ENCODE measurements around the gene MTUS2.

Gene MTUS2

GRCh38 chr13:29451976-29452375, 631.8 kb downstream of the MTUS2 start:
- TF ChIP-seq FOXM1 (IDR thresholded peaks at IDR 0.05; ENCODE audit: borderline replicate concordance) = no peak
- TF ChIP-seq FOXK2 (IDR thresholded peaks at IDR 0.05) = no peak
- TF ChIP-seq BHLHE40 (IDR thresholded peaks at IDR 0.05; ENCODE audit: borderline replicate concordance) = no peak
- TF ChIP-seq CTBP1 (IDR thresholded peaks at IDR 0.05; ENCODE audit: borderline replicate concordance) = no peak
- TF ChIP-seq ELF4 (IDR thresholded peaks at IDR 0.05) = no peak
- POLR2A ChIA-PET = no interaction called here
- no peak for DNase-seq (ENCODE audit: extremely low spot score)
- CTCF ChIA-PET = no interaction called here

DNA sequence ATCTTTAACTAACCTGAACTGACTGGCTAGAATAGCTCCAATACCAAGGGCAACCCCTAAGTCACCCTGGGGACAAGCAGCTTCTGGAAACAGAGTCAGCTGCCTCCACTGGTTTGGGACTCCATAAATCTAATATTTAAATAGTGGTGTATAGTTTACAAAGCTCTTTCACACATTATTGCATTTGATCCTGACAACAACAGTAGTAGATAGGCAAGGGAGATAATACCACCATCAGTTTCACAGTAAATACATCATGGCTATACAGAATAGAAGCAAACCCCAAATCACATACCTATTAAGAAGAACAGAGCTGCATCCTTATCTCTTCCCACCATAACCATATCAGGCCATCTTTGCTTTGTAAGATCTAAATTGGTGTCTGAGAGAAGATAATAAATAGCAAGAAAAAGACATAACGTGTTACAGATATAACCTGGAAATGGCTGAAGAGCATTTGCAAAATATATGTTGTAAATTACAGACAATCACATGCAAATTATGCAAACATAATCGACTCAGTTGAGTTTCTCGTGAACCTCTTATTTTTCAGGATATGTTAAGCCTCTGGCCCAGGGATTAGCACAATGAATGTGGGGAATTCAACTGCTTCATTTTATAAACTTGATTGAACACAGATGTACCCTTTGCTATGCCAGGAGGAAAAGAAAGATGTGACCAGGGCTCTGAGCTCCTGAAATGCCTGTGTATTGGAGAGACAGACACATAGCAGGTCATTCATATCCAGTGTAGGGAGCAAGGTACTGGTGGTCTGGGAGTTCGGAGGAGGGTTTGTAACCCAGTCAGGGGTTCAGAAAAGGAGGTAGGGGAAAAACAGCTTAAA, 632.9 kb downstream of the MTUS2 start:
- POLR2A ChIA-PET = no interaction called here
- DNase-seq (ENCODE audit: extremely low spot score) = no peak
- CTCF ChIA-PET = interaction anchor here (1.1 kb wide), 1 partner anchor 19 kb away, joined by 3 read pairs; no protein-coding TSS in a partner anchor
- TF ChIP-seq SP1 (IDR thresholded peaks at IDR 0.05) (no peak), ARNT (IDR thresholded peaks at IDR 0.05) (no peak), SUZ12 (IDR thresholded peaks at IDR 0.05) (no peak), BHLHE40 (IDR thresholded peaks at IDR 0.05; ENCODE audit: borderline replicate concordance) (no peak)

DNA sequence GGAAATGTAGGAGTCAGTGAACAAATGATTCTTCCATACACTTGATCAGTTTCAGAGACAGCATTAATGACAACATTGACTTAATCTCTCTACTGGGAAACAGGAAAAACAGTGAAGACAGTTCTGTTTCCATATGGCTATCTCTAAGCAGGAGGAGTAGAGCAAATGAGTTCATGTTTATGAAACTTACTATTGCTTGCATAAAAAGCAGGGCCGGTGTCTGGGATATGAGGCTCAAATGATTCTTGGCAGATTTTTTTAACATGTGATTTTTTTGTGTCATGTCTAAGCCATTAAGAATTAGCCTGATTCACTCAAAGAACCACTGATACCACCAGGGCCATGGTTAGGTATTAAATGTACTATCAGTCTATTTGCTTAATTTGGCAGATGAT, 633.5 kb downstream of the MTUS2 start:
- ChIA-PET CTCF (no interaction called here), POLR2A (no interaction called here)
- no peak for DNase-seq (ENCODE audit: extremely low spot score)
- TF ChIP-seq NFRKB (IDR thresholded peaks at IDR 0.05) (no peak), PKNOX1 (IDR thresholded peaks at IDR 0.05) (no peak), FOXA1 (IDR thresholded peaks at IDR 0.05) (no peak), FOXM1 (IDR thresholded peaks at IDR 0.05; ENCODE audit: borderline replicate concordance) (no peak), HDGF (IDR thresholded peaks at IDR 0.05; ENCODE audit: borderline replicate concordance) (no peak), LEF1 (IDR thresholded peaks at IDR 0.05; ENCODE audit: borderline replicate concordance) (no peak), BHLHE40 (IDR thresholded peaks at IDR 0.05; ENCODE audit: borderline replicate concordance) (no peak), ELF4 (IDR thresholded peaks at IDR 0.05) (no peak), FOXK2 (IDR thresholded peaks at IDR 0.05) (no peak), ZNF384 (IDR thresholded peaks at IDR 0.05) (no peak), SUZ12 (IDR thresholded peaks at IDR 0.05) (no peak), CTBP1 (IDR thresholded peaks at IDR 0.05; ENCODE audit: borderline replicate concordance) (no peak), L3MBTL2 (conservative IDR thresholded peaks at IDR 0.05) (no peak), ARNT (IDR thresholded peaks at IDR 0.05) (no peak), TARDBP (IDR thresholded peaks at IDR 0.05) (no peak), SP1 (IDR thresholded peaks at IDR 0.05) (no peak)

DNA sequence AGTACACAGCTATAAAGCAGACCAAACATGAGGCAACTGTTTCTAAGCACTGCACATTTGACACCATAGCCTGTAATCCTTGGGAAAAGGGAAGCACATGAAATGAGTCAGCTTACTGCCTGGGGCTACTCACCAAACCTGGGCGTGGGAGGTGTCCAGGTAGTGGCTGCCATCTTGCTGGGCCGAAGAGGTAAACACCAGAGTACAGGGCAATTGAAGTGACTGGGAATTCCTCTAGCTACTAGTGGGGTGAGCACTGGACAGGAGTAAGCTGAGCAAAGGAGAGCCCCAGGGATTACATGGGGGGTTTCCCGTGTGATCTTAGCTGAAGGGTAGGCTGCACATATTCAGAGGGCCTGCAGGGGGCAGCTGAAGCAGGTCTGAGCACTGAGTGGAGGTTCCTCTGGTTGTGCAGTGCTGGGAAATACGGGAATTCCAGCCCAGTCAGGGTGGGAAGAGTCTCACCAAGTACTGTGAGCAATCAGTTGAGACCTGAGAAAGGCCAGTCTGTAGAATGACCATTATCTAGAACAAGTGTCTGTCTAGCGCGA, 634.9 kb downstream of the MTUS2 start:
- ChIA-PET CTCF (interaction anchor here (1.2 kb wide), 1 partner anchor 12 kb away, joined by 3 read pairs; no protein-coding TSS in a partner anchor), POLR2A (interaction anchor here (1.3 kb wide), 1 partner anchor 12 kb away, joined by 4 read pairs; no protein-coding TSS in a partner anchor)
- DNase-seq (ENCODE audit: extremely low spot score) = peak; percentile 58
- TF ChIP-seq NFRKB (IDR thresholded peaks at IDR 0.05) (no peak), TARDBP (IDR thresholded peaks at IDR 0.05) (no peak), FOXA1 (IDR thresholded peaks at IDR 0.05) (no peak), LEF1 (IDR thresholded peaks at IDR 0.05; ENCODE audit: borderline replicate concordance) (no peak), SP1 (IDR thresholded peaks at IDR 0.05) (no peak), CTBP1 (IDR thresholded peaks at IDR 0.05; ENCODE audit: borderline replicate concordance) (no peak), ARNT (IDR thresholded peaks at IDR 0.05) (no peak), PKNOX1 (IDR thresholded peaks at IDR 0.05) (no peak), HDGF (IDR thresholded peaks at IDR 0.05; ENCODE audit: borderline replicate concordance) (no peak), ZNF384 (IDR thresholded peaks at IDR 0.05) (no peak), L3MBTL2 (conservative IDR thresholded peaks at IDR 0.05) (no peak), FOXK2 (IDR thresholded peaks at IDR 0.05) (no peak), SUZ12 (IDR thresholded peaks at IDR 0.05) (no peak), FOXM1 (IDR thresholded peaks at IDR 0.05; ENCODE audit: borderline replicate concordance) (no peak)

GRCh38 chr13:29456419-29456818, 636.3 kb downstream of the MTUS2 start:
- no peak for TF ChIP-seq FOXM1 (IDR thresholded peaks at IDR 0.05; ENCODE audit: borderline replicate concordance)
- POLR2A ChIA-PET = no interaction called here
- CTCF ChIA-PET = no interaction called here
- no peak for DNase-seq (ENCODE audit: extremely low spot score)

DNA sequence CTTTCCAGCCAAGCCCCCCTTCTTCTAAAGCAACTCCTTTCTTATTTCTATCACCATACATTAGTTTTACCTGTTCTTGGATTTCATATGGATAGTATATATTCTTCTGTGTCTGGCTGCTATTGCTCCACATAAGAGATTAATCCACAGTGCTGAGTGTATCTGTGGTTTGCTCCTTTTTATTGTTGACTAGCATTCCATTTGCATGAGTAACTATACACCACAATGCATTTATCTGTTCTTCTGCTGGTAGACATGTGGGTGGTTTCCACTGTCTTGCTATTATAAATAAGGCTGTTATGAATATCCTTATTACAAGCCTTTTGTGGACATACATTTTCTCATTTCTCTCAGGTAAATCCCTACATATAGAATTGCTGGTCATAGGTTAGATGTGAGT, 637.2 kb downstream of the MTUS2 start:
- CTCF ChIA-PET = no interaction called here
- DNase-seq (ENCODE audit: extremely low spot score) = no peak
- POLR2A ChIA-PET = no interaction called here

More for the DNA sequence above, 637.2 kb downstream of the MTUS2 start:
- TF ChIP-seq FOXA1 (IDR thresholded peaks at IDR 0.05) = no peak
- no peak for TF ChIP-seq HDGF (IDR thresholded peaks at IDR 0.05; ENCODE audit: borderline replicate concordance)
- TF ChIP-seq PKNOX1 (IDR thresholded peaks at IDR 0.05) = no peak
- no peak for TF ChIP-seq SP1 (IDR thresholded peaks at IDR 0.05)
- TF ChIP-seq FOXK2 (IDR thresholded peaks at IDR 0.05) = no peak
- TF ChIP-seq TARDBP (IDR thresholded peaks at IDR 0.05) = no peak
- no peak for TF ChIP-seq L3MBTL2 (conservative IDR thresholded peaks at IDR 0.05)
- TF ChIP-seq ARNT (IDR thresholded peaks at IDR 0.05) = no peak
- TF ChIP-seq CTBP1 (IDR thresholded peaks at IDR 0.05; ENCODE audit: borderline replicate concordance) = no peak
- no peak for TF ChIP-seq ZNF384 (IDR thresholded peaks at IDR 0.05)
- TF ChIP-seq ELF4 (IDR thresholded peaks at IDR 0.05) = no peak
- TF ChIP-seq NFRKB (IDR thresholded peaks at IDR 0.05) = no peak
- TF ChIP-seq FOXM1 (IDR thresholded peaks at IDR 0.05; ENCODE audit: borderline replicate concordance) = no peak
- TF ChIP-seq LEF1 (IDR thresholded peaks at IDR 0.05; ENCODE audit: borderline replicate concordance) = no peak
- TF ChIP-seq BHLHE40 (IDR thresholded peaks at IDR 0.05; ENCODE audit: borderline replicate concordance) = no peak
- no peak for TF ChIP-seq SUZ12 (IDR thresholded peaks at IDR 0.05)

All from HEK293T (cell line).